Endothelial cell of umbilical vein (primary cell): ENCODE measurements around the gene SDC3. TPM values are rescaled to one million over a fixed set of nuclear protein-coding genes. Genes with fewer than 3 reads are reported as not detected.

Source experiments
- BruUV-seq: library from RNA; stranded (reverse); fragments of 400-500 nt; replicated peaks from 2 replicates; lab custom pipeline; 2021; lab: Mats Ljungman, UMichigan
- CTCF ChIA-PET: fragments of 300-600, 350-600 bp; sonication (Branson Sonifier 250); formaldehyde crosslinking; loops from one replicate; lab custom pipeline; 2021; ENCODE audit warnings: antibody characterized with exemption, inconsistent platforms; lab: Charles Lee
- POLR2A ChIA-PET: fragments of 300-600, 350-600 bp; sonication (Branson Sonifier 250); formaldehyde crosslinking; loops from one replicate; lab custom pipeline; 2021; ENCODE audit warnings: antibody characterized with exemption, inconsistent platforms; lab: Charles Lee
- DNase-seq: peaks from one replicate; pipeline ENCODE4 v3.0.0-alpha.2; 2011; ENCODE audit warnings: low read depth, low spot score
- FAIRE-seq: peaks from 2 replicates; lab custom pipeline; 2011; peaks lifted over from hg19 to GRCh38; lab: Jason Lieb, UNC
- H2AFZ ChIP-seq: 2 replicates; pipeline ENCODE4 v1.6.0; 2012; ENCODE audit warnings: low read depth, low read length, control low read depth, inconsistent platforms
- H3K27ac ChIP-seq: 2 replicates; pipeline ENCODE4 v1.5.1; 2011; ENCODE audit warnings: low read depth, mild to moderate bottlenecking, control low read depth, low read length, moderate library complexity; ENCODE audit not compliant: insufficient read depth
- H3K27me3 ChIP-seq, 2 experiments: 2 replicates each; pipeline versions ENCODE4 v1.6.0 to v1.6.1; 2011; ENCODE audit warnings: low read length in 2 of 2, mixed read lengths in 1 of 2; ENCODE audit not compliant: control insufficient read depth in 2 of 2, insufficient read depth in 2 of 2
- H3K36me3 ChIP-seq, 2 experiments: 2 replicates in 1 of 2; 3 replicates in 1 of 2; pipeline ENCODE4 v1.5.1; 2011; ENCODE audit warnings: low read length in 2 of 2, mild to moderate bottlenecking in 1 of 2, moderate library complexity in 1 of 2; ENCODE audit not compliant: control insufficient read depth in 2 of 2, insufficient read depth in 2 of 2; ENCODE audit errors: extremely low read depth in 1 of 2
- H3K4me1 ChIP-seq: 3 replicates; pipeline ENCODE4 v1.5.1; 2011; ENCODE audit warnings: mild to moderate bottlenecking, low read length; ENCODE audit not compliant: control insufficient read depth, insufficient read depth; ENCODE audit errors: extremely low read depth
- H3K4me2 ChIP-seq: 2 replicates; pipeline ENCODE4 v1.6.1; 2011; ENCODE audit warnings: low read length, control low read depth, mixed read lengths; ENCODE audit not compliant: insufficient read depth
- H3K4me3 ChIP-seq, 3 experiments: fragments of 200-600 bp in 1 of 3; sonication (generic), shearing (Covaris generic) in 1 of 3; replicated peaks in 1 of 3; 2 replicates each; pipeline ENCODE4 v1.5.1; 2011 to 2016; ENCODE audit warnings: control low read depth in 3 of 3, low read length in 3 of 3, mild to moderate bottlenecking in 2 of 3, inconsistent platforms in 1 of 3, low read depth in 1 of 3, moderate library complexity in 1 of 3; ENCODE audit not compliant: insufficient read depth in 1 of 3
- H3K79me2 ChIP-seq: 2 replicates; pipeline ENCODE4 v1.6.0; 2012; ENCODE audit warnings: low read length, inconsistent platforms; ENCODE audit not compliant: control insufficient read depth, insufficient read depth
- H3K9ac ChIP-seq: replicated peaks from 2 replicates; pipeline ENCODE3; 2011; ENCODE audit warnings: low read length, control low read depth; ENCODE audit not compliant: insufficient read depth; ENCODE audit errors: extremely low read depth
- H3K9me1 ChIP-seq: replicated peaks from 3 replicates; pipeline ENCODE4 v1.6.0; 2011; ENCODE audit warnings: mild to moderate bottlenecking, low read length; ENCODE audit not compliant: control insufficient read depth, insufficient read depth; ENCODE audit errors: extremely low read depth
- H3K9me3 ChIP-seq: replicated peaks from 2 replicates; pipeline ENCODE4 v1.5.1; 2012; ENCODE audit warnings: low read length, inconsistent platforms; ENCODE audit not compliant: control insufficient read depth, insufficient read depth
- H4K20me1 ChIP-seq: replicated peaks from 2 replicates; pipeline ENCODE3; 2011; ENCODE audit warnings: mild to moderate bottlenecking, low read length; ENCODE audit not compliant: control insufficient read depth, insufficient read depth; ENCODE audit errors: extremely low read depth
- EZH2 ChIP-seq: IDR thresholded peaks from 2 replicates; pipeline ENCODE4 v1.6.1; 2012; ENCODE audit warnings: borderline replicate concordance, low read depth, mild to moderate bottlenecking, moderate library complexity, low read length, inconsistent platforms; ENCODE audit not compliant: severe bottlenecking
- FOS ChIP-seq: IDR thresholded peaks from 2 replicates; pipeline ENCODE4 v1.6.1; 2011; ENCODE audit warnings: mild to moderate bottlenecking, low read length, moderate library complexity, borderline replicate concordance; ENCODE audit not compliant: insufficient read depth
- GATA2 ChIP-seq: IDR thresholded peaks from 2 replicates; pipeline ENCODE4 v1.7.0; 2011; ENCODE audit warnings: low read depth, mild to moderate bottlenecking, moderate library complexity, mixed read lengths, low read length; ENCODE audit not compliant: insufficient read length, insufficient read depth
- JUN ChIP-seq: IDR thresholded peaks from 2 replicates; pipeline ENCODE4 v1.6.1; 2011; ENCODE audit warnings: borderline replicate concordance, low read depth; ENCODE audit not compliant: insufficient read length, insufficient read depth
- MYC ChIP-seq: IDR thresholded peaks from one replicate; pipeline ENCODE4 v1.6.1; 2011; ENCODE audit warnings: mild to moderate bottlenecking, low read depth, low read length
- dilution Hi-C: fragments of 300-500 bp; cut with MboI; formaldehyde crosslinking; loops from one replicate; pipeline ENCODE4 v1.15.0; 2019; ENCODE audit warnings: low sequenced_read_pairs; ENCODE audit not compliant: extremely low pct_ligation_motif_present
- intact Hi-C: fragments of 100-400 bp; cut with micrococcal nuclease; formaldehyde crosslinking; loops from one replicate; pipeline ENCODE4 v1.10.0; 2022
- polyA plus RNA-seq, 4 experiments: library from polyadenylated mRNA; depleted of rRNA in 3 of 4; stranded (reverse) in 3 of 4; unstranded in 1 of 4; fragments of >200 nt; gene quantifications; 2 replicates each; pipeline versions ENCODE4 v1.2.1 to v1.2.3, GENCODE V29; 2011 to 2012; ENCODE audit warnings: missing spikeins in 1 of 4
- total RNA-seq: library from RNA; stranded (reverse); gene quantifications from 2 replicates; pipeline ENCODE4 v1.2.3, GENCODE V29; 2021

Gene SDC3
- total and polyA plus RNA-seq, 2 donors (not counting 3 experiments of a cell fraction or from before 2014, with no cell fraction given), result 7.1 to 25.9 TPM

GRCh38 chr1:30882678-30883388, 25.7 kb downstream of the SDC3 start:
- Histone ChIP-seq H2AFZ (no peak overlapping the region), H3K9me1 (no peaks in the 10 kb centered on the region), H3K9ac (no peak overlapping the region), H3K4me3 (no peak overlapping the region), H3K9me3 (no peaks in the 10 kb centered on the region), H3K27ac (no peak overlapping the region), H3K4me1 (no peaks in the 10 kb centered on the region), H3K4me2 (no peak overlapping the region), H4K20me1 (no peaks in the 10 kb centered on the region), H3K79me2 (no peaks in the 10 kb centered on the region), H3K27me3 (no peaks in the 10 kb centered on the region), H3K36me3 (no peaks in the 10 kb centered on the region)
- DNase-seq (no peak), FAIRE-seq (no peak)
- dilution Hi-C loops, result no loop called here
- no TSS peak for BruUV-seq
- intact Hi-C loops, result no loop called here
- ChIA-PET POLR2A (no interaction called here), CTCF (interaction anchor here (1.0 to 1.8 kb wide), 2 partner anchors 27 to 82 kb away, joined by 3 to 4 read pairs; no protein-coding TSS in a partner anchor)
- TF ChIP-seq FOS (no peak), EZH2 (no peak), GATA2 (no peak), JUN (no peak), MYC (no peak)
